ENCODE data around the gene KMT2D. TPM values are rescaled to one million over a fixed set of nuclear protein-coding genes. Genes with fewer than 3 reads are reported as not detected.
A peak's percentile ranks its signal among the peaks of the same experiment; 100 is the strongest.

KMT2D gene
- total RNA-seq, 1 donor, result 24.6 TPM

- no peak for TF ChIP-seq CTCF (IDR thresholded peaks at IDR 0.05; ENCODE audit: extremely low read depth, low read depth, low read length)
- Histone ChIP-seq H3K27ac (ENCODE audit: low read depth, low read length) (no peak overlapping the region), H3K4me2 (ENCODE audit: insufficient read depth, low read length) (no peak overlapping the region), H3K36me3 (ENCODE audit: insufficient read depth, low read length) (peaks cover 92% of the 10 kb centered on the region), H3K4me1 (ENCODE audit: insufficient read depth, low read length) (no peaks in the 10 kb centered on the region), H4K20me1 (ENCODE audit: insufficient read depth, low read length) (peaks cover 13% of the 10 kb centered on the region), H2AFZ (ENCODE audit: low read length) (no peak overlapping the region), H3K4me3 (ENCODE audit: insufficient read depth, low read length) (no peak overlapping the region), H3K9me3 (ENCODE audit: low read depth, low read length) (no peaks in the 10 kb centered on the region), H3K27me3 (ENCODE audit: insufficient read depth, low read length) (no peaks in the 10 kb centered on the region), H3K79me2 (ENCODE audit: insufficient read depth, low read length) (peaks cover 13% of the 10 kb centered on the region)
- DNase-seq (ENCODE audit: insufficient read length, low spot score, missing footprints), result peak; percentile 85
Measured at GRCh38 chr12:49027846-49028555, 32.6 kb downstream of the KMT2D start.

GRCh38 chr12:49026678-49027480 is 33.7 kb downstream of the KMT2D start:
- Histone ChIP-seq H3K27me3 (ENCODE audit: insufficient read depth, low read length) (no peaks in the 10 kb centered on the region), H3K79me2 (ENCODE audit: insufficient read depth, low read length) (peaks cover 13% of the 10 kb centered on the region), H3K36me3 (ENCODE audit: insufficient read depth, low read length) (peaks cover 91% of the 10 kb centered on the region), H3K4me1 (ENCODE audit: insufficient read depth, low read length) (no peaks in the 10 kb centered on the region), H3K27ac (ENCODE audit: low read depth, low read length) (no peak overlapping the region), H3K4me3 (ENCODE audit: insufficient read depth, low read length) (no peak overlapping the region), H3K4me2 (ENCODE audit: insufficient read depth, low read length) (no peak overlapping the region), H4K20me1 (ENCODE audit: insufficient read depth, low read length) (peaks cover 9% of the 10 kb centered on the region), H2AFZ (ENCODE audit: low read length) (no peak overlapping the region), H3K9me3 (ENCODE audit: low read depth, low read length) (no peaks in the 10 kb centered on the region)
- no peak for TF ChIP-seq CTCF (IDR thresholded peaks at IDR 0.05; ENCODE audit: extremely low read depth, low read depth, low read length)
- DNase-seq (ENCODE audit: insufficient read length, low spot score, missing footprints), result peak; percentile 61

DNA sequence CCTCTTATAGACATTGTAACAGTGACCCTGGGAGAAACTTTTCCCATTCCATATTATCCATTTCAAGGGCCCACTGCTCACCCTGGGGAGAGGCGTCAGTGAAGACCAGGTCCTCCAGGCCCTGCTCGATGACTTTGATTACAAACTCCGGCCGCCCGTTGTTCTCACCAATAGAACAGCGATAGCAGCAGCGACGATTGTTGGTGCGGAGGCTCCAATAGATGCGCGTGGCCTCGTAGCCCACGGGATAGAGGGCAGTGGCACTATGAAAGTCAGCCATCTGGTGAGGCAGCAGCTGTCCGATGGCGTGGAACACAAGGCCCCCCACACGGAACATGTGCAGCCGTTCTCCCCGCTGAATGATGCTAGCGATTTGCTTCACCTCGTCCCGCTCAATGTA is 34.5 kb downstream of the KMT2D start:
- TF ChIP-seq CTCF (IDR thresholded peaks at IDR 0.05; ENCODE audit: extremely low read depth, low read depth, low read length), result no peak
- H3K4me3 ChIP-seq (ENCODE audit: insufficient read depth, low read length), result no peak overlapping the region
- H3K4me2 ChIP-seq (ENCODE audit: insufficient read depth, low read length), result no peak overlapping the region
- no peaks in the 10 kb centered on the region for H3K9me3 ChIP-seq (ENCODE audit: low read depth, low read length)
- no peak overlapping the region for H3K27ac ChIP-seq (ENCODE audit: low read depth, low read length)
- H3K4me1 ChIP-seq (ENCODE audit: insufficient read depth, low read length), result no peaks in the 10 kb centered on the region
- H4K20me1 ChIP-seq (ENCODE audit: insufficient read depth, low read length), result peaks cover 7% of the 10 kb centered on the region
- H3K27me3 ChIP-seq (ENCODE audit: insufficient read depth, low read length), result no peaks in the 10 kb centered on the region
- peaks cover 13% of the 10 kb centered on the region for H3K79me2 ChIP-seq (ENCODE audit: insufficient read depth, low read length)
- peak; percentile 45 for DNase-seq (ENCODE audit: insufficient read length, low spot score, missing footprints)
- no peak overlapping the region for H2AFZ ChIP-seq (ENCODE audit: low read length)
- peaks cover 93% of the 10 kb centered on the region for H3K36me3 ChIP-seq (ENCODE audit: insufficient read depth, low read length)

GRCh38 chr12:49025463-49025862 is 35.1 kb downstream of the KMT2D start:
- TF ChIP-seq CTCF (IDR thresholded peaks at IDR 0.05; ENCODE audit: extremely low read depth, low read depth, low read length), result no peak
- peaks cover 6% of the 10 kb centered on the region for H4K20me1 ChIP-seq (ENCODE audit: insufficient read depth, low read length)
- no peaks in the 10 kb centered on the region for H3K4me1 ChIP-seq (ENCODE audit: insufficient read depth, low read length)
- H3K27me3 ChIP-seq (ENCODE audit: insufficient read depth, low read length), result no peaks in the 10 kb centered on the region
- no peak overlapping the region for H3K4me3 ChIP-seq (ENCODE audit: insufficient read depth, low read length)
- DNase-seq (ENCODE audit: insufficient read length, low spot score, missing footprints), result no peak
- no peaks in the 10 kb centered on the region for H3K9me3 ChIP-seq (ENCODE audit: low read depth, low read length)
- no peak overlapping the region for H3K4me2 ChIP-seq (ENCODE audit: insufficient read depth, low read length)
- no peak overlapping the region for H3K27ac ChIP-seq (ENCODE audit: low read depth, low read length)
- peaks cover 89% of the 10 kb centered on the region for H3K36me3 ChIP-seq (ENCODE audit: insufficient read depth, low read length)
- no peak overlapping the region for H2AFZ ChIP-seq (ENCODE audit: low read length)
- H3K79me2 ChIP-seq (ENCODE audit: insufficient read depth, low read length), result peaks cover 11% of the 10 kb centered on the region
